Endothelial cell of umbilical vein (primary cell): Measurements from ENCODE around the gene STK38L. TPM values are rescaled to one million over a fixed set of nuclear protein-coding genes. Genes with fewer than 3 reads are reported as not detected.

Source experiments
- BruUV-seq: library from RNA; stranded (reverse); fragments of 400-500 nt; replicated peaks from 2 replicates; lab custom pipeline; 2021; lab: Mats Ljungman, UMichigan
- CTCF ChIA-PET: fragments of 300-600, 350-600 bp; sonication (Branson Sonifier 250); formaldehyde crosslinking; loops from one replicate; lab custom pipeline; 2021; ENCODE audit warnings: antibody characterized with exemption, inconsistent platforms; lab: Charles Lee
- POLR2A ChIA-PET: fragments of 300-600, 350-600 bp; sonication (Branson Sonifier 250); formaldehyde crosslinking; loops from one replicate; lab custom pipeline; 2021; ENCODE audit warnings: antibody characterized with exemption, inconsistent platforms; lab: Charles Lee
- DNase-seq: peaks from one replicate; pipeline ENCODE4 v3.0.0-alpha.2; 2011; ENCODE audit warnings: low read depth, low spot score
- FAIRE-seq: peaks from 2 replicates; lab custom pipeline; 2011; peaks lifted over from hg19 to GRCh38; lab: Jason Lieb, UNC
- H2AFZ ChIP-seq: 2 replicates; pipeline ENCODE4 v1.6.0; 2012; ENCODE audit warnings: low read depth, low read length, control low read depth, inconsistent platforms
- H3K27ac ChIP-seq: 2 replicates; pipeline ENCODE4 v1.5.1; 2011; ENCODE audit warnings: low read depth, mild to moderate bottlenecking, control low read depth, low read length, moderate library complexity; ENCODE audit not compliant: insufficient read depth
- H3K27me3 ChIP-seq, 2 experiments: 2 replicates each; pipeline versions ENCODE4 v1.6.0 to v1.6.1; 2011; ENCODE audit warnings: low read length in 2 of 2, mixed read lengths in 1 of 2; ENCODE audit not compliant: control insufficient read depth in 2 of 2, insufficient read depth in 2 of 2
- H3K36me3 ChIP-seq, 2 experiments: 2 replicates in 1 of 2; 3 replicates in 1 of 2; pipeline ENCODE4 v1.5.1; 2011; ENCODE audit warnings: low read length in 2 of 2, mild to moderate bottlenecking in 1 of 2, moderate library complexity in 1 of 2; ENCODE audit not compliant: control insufficient read depth in 2 of 2, insufficient read depth in 2 of 2; ENCODE audit errors: extremely low read depth in 1 of 2
- H3K4me1 ChIP-seq: 3 replicates; pipeline ENCODE4 v1.5.1; 2011; ENCODE audit warnings: mild to moderate bottlenecking, low read length; ENCODE audit not compliant: control insufficient read depth, insufficient read depth; ENCODE audit errors: extremely low read depth
- H3K4me2 ChIP-seq: 2 replicates; pipeline ENCODE4 v1.6.1; 2011; ENCODE audit warnings: low read length, control low read depth, mixed read lengths; ENCODE audit not compliant: insufficient read depth
- H3K4me3 ChIP-seq, 3 experiments: fragments of 200-600 bp in 1 of 3; sonication (generic), shearing (Covaris generic) in 1 of 3; replicated peaks in 1 of 3; 2 replicates each; pipeline ENCODE4 v1.5.1; 2011 to 2016; ENCODE audit warnings: control low read depth in 3 of 3, low read length in 3 of 3, mild to moderate bottlenecking in 2 of 3, inconsistent platforms in 1 of 3, low read depth in 1 of 3, moderate library complexity in 1 of 3; ENCODE audit not compliant: insufficient read depth in 1 of 3
- H3K79me2 ChIP-seq: 2 replicates; pipeline ENCODE4 v1.6.0; 2012; ENCODE audit warnings: low read length, inconsistent platforms; ENCODE audit not compliant: control insufficient read depth, insufficient read depth
- H3K9ac ChIP-seq: replicated peaks from 2 replicates; pipeline ENCODE3; 2011; ENCODE audit warnings: low read length, control low read depth; ENCODE audit not compliant: insufficient read depth; ENCODE audit errors: extremely low read depth
- H3K9me1 ChIP-seq: replicated peaks from 3 replicates; pipeline ENCODE4 v1.6.0; 2011; ENCODE audit warnings: mild to moderate bottlenecking, low read length; ENCODE audit not compliant: control insufficient read depth, insufficient read depth; ENCODE audit errors: extremely low read depth
- H3K9me3 ChIP-seq: replicated peaks from 2 replicates; pipeline ENCODE4 v1.5.1; 2012; ENCODE audit warnings: low read length, inconsistent platforms; ENCODE audit not compliant: control insufficient read depth, insufficient read depth
- H4K20me1 ChIP-seq: replicated peaks from 2 replicates; pipeline ENCODE3; 2011; ENCODE audit warnings: mild to moderate bottlenecking, low read length; ENCODE audit not compliant: control insufficient read depth, insufficient read depth; ENCODE audit errors: extremely low read depth
- EZH2 ChIP-seq: IDR thresholded peaks from 2 replicates; pipeline ENCODE4 v1.6.1; 2012; ENCODE audit warnings: borderline replicate concordance, low read depth, mild to moderate bottlenecking, moderate library complexity, low read length, inconsistent platforms; ENCODE audit not compliant: severe bottlenecking
- FOS ChIP-seq: IDR thresholded peaks from 2 replicates; pipeline ENCODE4 v1.6.1; 2011; ENCODE audit warnings: mild to moderate bottlenecking, low read length, moderate library complexity, borderline replicate concordance; ENCODE audit not compliant: insufficient read depth
- GATA2 ChIP-seq: IDR thresholded peaks from 2 replicates; pipeline ENCODE4 v1.7.0; 2011; ENCODE audit warnings: low read depth, mild to moderate bottlenecking, moderate library complexity, mixed read lengths, low read length; ENCODE audit not compliant: insufficient read length, insufficient read depth
- JUN ChIP-seq: IDR thresholded peaks from 2 replicates; pipeline ENCODE4 v1.6.1; 2011; ENCODE audit warnings: borderline replicate concordance, low read depth; ENCODE audit not compliant: insufficient read length, insufficient read depth
- MYC ChIP-seq: IDR thresholded peaks from one replicate; pipeline ENCODE4 v1.6.1; 2011; ENCODE audit warnings: mild to moderate bottlenecking, low read depth, low read length
- POLR2A ChIP-seq: IDR thresholded peaks from 2 replicates; pipeline ENCODE4 v1.6.1; 2012; ENCODE audit warnings: low read depth, mild to moderate bottlenecking, control low read depth, low read length
- POLR2AphosphoS5 ChIP-seq: IDR thresholded peaks from 2 replicates; pipeline ENCODE4 v1.6.1; 2012; ENCODE audit warnings: low read depth, mild to moderate bottlenecking, control low read depth, low read length, moderate library complexity; ENCODE audit not compliant: insufficient read depth
- dilution Hi-C: fragments of 300-500 bp; cut with MboI; formaldehyde crosslinking; loops from one replicate; pipeline ENCODE4 v1.15.0; 2019; ENCODE audit warnings: low sequenced_read_pairs; ENCODE audit not compliant: extremely low pct_ligation_motif_present
- intact Hi-C: fragments of 100-400 bp; cut with micrococcal nuclease; formaldehyde crosslinking; loops from one replicate; pipeline ENCODE4 v1.10.0; 2022
- polyA plus RNA-seq, 4 experiments: library from polyadenylated mRNA; depleted of rRNA in 3 of 4; stranded (reverse) in 3 of 4; unstranded in 1 of 4; fragments of >200 nt; gene quantifications; 2 replicates each; pipeline versions ENCODE4 v1.2.1 to v1.2.3, GENCODE V29; 2011 to 2012; ENCODE audit warnings: missing spikeins in 1 of 4
- total RNA-seq: library from RNA; stranded (reverse); gene quantifications from 2 replicates; pipeline ENCODE4 v1.2.3, GENCODE V29; 2021
- TF ChIP-seq, protein P1 (sequence below): IDR thresholded peaks from 2 replicates; pipeline ENCODE4 v1.6.1; 2011; ENCODE audit not compliant: insufficient read depth, insufficient read length
- TF ChIP-seq, protein P2 (sequence below), 2 donors: IDR thresholded peaks; 1 replicate in 1 of 2; 2 replicates in 1 of 2; pipeline ENCODE4 v1.5.1; 2011; ENCODE audit warnings: low read length in 2 of 2, mild to moderate bottlenecking in 2 of 2, moderate library complexity in 2 of 2, control low read depth in 1 of 2, inconsistent platforms in 1 of 2, low read depth in 1 of 2; ENCODE audit not compliant: insufficient read depth in 1 of 2; ENCODE audit errors: extremely low read depth in 1 of 2

STK38L gene
- total and polyA plus RNA-seq, 2 donors (not counting 3 experiments of a cell fraction or from before 2014, with no cell fraction given) = 14.7 to 58.4 TPM

DNA sequence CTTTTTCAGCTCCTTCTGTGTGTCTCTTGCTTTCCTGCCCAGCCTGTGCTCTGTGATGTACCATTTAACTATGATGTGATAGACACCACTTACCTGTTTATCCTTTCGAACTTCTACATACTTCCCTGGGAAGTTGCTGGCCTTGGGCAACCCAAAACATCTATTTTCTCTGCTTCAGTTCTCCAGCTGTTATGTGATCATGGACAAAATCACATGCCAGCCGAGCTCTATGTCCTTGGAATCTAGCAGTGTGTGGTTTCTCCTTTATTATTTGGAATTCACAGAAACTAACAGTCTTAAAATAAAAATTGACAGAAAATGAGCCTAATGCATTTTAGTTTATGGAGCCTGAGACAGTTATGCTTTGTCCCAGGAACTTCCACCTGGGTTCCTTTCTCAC, 111.4 kb downstream of the STK38L start:
- FAIRE-seq (no peak), DNase-seq (no peak)
- Histone ChIP-seq H3K9me3 (no peaks in the 10 kb centered on the region), H3K4me1 (no peaks in the 10 kb centered on the region), H3K27me3 (no peaks in the 10 kb centered on the region), H3K4me3 (no peak overlapping the region), H3K4me2 (no peak overlapping the region), H2AFZ (no peak overlapping the region), H4K20me1 (no peaks in the 10 kb centered on the region), H3K9ac (no peak overlapping the region), H3K36me3 (no peaks in the 10 kb centered on the region), H3K9me1 (no peaks in the 10 kb centered on the region), H3K27ac (no peak overlapping the region), H3K79me2 (peaks cover 20% of the 10 kb centered on the region)
- TF ChIP-seq, protein P1, sequence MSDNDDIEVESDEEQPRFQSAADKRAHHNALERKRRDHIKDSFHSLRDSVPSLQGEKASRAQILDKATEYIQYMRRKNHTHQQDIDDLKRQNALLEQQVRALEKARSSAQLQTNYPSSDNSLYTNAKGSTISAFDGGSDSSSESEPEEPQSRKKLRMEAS = no peak
- TF ChIP-seq POLR2AphosphoS5 = no peak
- no peak for TF ChIP-seq GATA2
- TF ChIP-seq FOS = no peak
- no peak for TF ChIP-seq POLR2A
- no peak for TF ChIP-seq MYC
- TF ChIP-seq JUN = no peak
- TF ChIP-seq, protein P2, sequence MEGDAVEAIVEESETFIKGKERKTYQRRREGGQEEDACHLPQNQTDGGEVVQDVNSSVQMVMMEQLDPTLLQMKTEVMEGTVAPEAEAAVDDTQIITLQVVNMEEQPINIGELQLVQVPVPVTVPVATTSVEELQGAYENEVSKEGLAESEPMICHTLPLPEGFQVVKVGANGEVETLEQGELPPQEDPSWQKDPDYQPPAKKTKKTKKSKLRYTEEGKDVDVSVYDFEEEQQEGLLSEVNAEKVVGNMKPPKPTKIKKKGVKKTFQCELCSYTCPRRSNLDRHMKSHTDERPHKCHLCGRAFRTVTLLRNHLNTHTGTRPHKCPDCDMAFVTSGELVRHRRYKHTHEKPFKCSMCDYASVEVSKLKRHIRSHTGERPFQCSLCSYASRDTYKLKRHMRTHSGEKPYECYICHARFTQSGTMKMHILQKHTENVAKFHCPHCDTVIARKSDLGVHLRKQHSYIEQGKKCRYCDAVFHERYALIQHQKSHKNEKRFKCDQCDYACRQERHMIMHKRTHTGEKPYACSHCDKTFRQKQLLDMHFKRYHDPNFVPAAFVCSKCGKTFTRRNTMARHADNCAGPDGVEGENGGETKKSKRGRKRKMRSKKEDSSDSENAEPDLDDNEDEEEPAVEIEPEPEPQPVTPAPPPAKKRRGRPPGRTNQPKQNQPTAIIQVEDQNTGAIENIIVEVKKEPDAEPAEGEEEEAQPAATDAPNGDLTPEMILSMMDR (IDR thresholded peaks at IDR 0.05; ENCODE audit: extremely low read depth in 1 of 2, insufficient read depth in 1 of 2, low read depth in 1 of 2, low read length in 2 of 2) = no peak
- no peak for TF ChIP-seq EZH2
- CTCF ChIA-PET = interaction anchor here (0.9 to 1.0 kb wide), 2 partner anchors 18 to 49 kb away, joined by 3 read pairs; no protein-coding TSS in a partner anchor
- dilution Hi-C loops = no loop called here
- intact Hi-C loops = no loop called here
- BruUV-seq = no TSS peak
- POLR2A ChIA-PET = no interaction called here
